ENCODE measurements around the gene UGT2B17. TPM values are rescaled to one million over a fixed set of nuclear protein-coding genes. Genes with fewer than 3 reads are reported as not detected.
"Not testable (repeated sequence)": the region's sequence is repeated elsewhere in the genome, so short reads cannot be mapped to it uniquely, and the experiment has no call there.

UGT2B17 gene
- total and polyA plus RNA-seq, 9 donors: 0.15 to 0.26 (median 0.22) TPM; not detected in 5

DNA sequence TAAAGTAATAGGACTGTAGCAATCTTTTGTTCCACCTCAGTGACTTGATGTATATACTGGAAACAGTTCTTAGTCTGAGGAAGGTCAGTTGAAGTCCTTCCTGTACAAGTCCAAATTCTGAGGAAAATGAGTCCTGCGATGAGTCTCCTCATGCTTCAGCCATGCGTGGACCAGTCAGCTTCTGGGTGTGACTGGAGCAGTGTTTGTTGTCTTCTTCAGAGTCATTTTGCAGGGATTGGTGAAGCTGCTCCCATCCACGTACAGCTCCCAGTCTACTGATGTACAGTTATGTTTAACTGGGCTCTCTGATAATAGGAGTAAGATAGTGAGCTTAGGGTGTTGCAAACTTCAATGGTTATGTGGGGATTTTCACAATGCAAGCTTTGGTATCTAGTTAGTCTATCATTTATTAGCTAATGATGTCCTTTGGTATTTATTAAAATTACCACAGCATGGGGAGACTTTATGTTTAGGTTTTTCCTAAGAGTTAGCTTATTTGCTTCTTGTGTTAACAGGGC, 3.4 kb downstream of the UGT2B17 start:
- H3K27ac ChIP-seq: no peak overlapping the region
- no peaks in the 10 kb centered on the region for H3K36me3 ChIP-seq
- H3K4me1 ChIP-seq (ENCODE audit: insufficient read depth): no peaks in the 10 kb centered on the region
- H3K27me3 ChIP-seq: no peaks in the 10 kb centered on the region
- H3K4me3 ChIP-seq: no peak overlapping the region
- no peak for DNase-seq
- 87 to 92% methylated on average over 3 of the region's 3 CpGs; no CpG with 5 or more reads in 1 of the 3 donors for WGBS, 3 donors
- no peaks in the 10 kb centered on the region for H3K9me3 ChIP-seq
- no peak for TF ChIP-seq POLR2A (IDR thresholded peaks at IDR 0.05)
- TF ChIP-seq, protein P1, sequence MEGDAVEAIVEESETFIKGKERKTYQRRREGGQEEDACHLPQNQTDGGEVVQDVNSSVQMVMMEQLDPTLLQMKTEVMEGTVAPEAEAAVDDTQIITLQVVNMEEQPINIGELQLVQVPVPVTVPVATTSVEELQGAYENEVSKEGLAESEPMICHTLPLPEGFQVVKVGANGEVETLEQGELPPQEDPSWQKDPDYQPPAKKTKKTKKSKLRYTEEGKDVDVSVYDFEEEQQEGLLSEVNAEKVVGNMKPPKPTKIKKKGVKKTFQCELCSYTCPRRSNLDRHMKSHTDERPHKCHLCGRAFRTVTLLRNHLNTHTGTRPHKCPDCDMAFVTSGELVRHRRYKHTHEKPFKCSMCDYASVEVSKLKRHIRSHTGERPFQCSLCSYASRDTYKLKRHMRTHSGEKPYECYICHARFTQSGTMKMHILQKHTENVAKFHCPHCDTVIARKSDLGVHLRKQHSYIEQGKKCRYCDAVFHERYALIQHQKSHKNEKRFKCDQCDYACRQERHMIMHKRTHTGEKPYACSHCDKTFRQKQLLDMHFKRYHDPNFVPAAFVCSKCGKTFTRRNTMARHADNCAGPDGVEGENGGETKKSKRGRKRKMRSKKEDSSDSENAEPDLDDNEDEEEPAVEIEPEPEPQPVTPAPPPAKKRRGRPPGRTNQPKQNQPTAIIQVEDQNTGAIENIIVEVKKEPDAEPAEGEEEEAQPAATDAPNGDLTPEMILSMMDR (IDR thresholded peaks at IDR 0.05): no peak
- intact Hi-C loops (cut with DNase I): no loop called here

DNA sequence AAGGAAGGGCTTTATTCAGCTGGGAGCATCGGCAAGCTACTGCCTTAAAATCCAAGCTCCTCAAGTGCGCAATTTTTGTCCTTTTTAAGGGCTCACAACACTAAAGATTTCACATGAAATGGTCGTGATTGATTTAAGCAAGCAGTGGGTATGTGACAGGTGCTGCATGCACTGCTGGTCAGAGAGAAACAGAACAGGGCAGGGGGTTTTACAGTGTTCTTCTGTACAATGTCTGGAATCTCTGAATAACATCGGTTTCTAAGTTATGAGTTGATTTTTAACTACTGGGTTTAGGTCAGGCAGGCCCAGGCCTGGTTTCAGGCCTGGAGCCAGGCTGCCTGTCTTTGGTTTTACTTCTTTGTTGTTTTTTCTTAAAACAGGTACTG, 6.0 kb downstream of the UGT2B17 start:
- Histone ChIP-seq H3K4me1 (ENCODE audit: insufficient read depth) (no peaks in the 10 kb centered on the region), H3K27ac (no peak overlapping the region)
- 78 to 89% methylated on average over 4 of the region's 4 CpGs; no CpG with 5 or more reads in 1 of the 3 donors for WGBS, 3 donors

DNA sequence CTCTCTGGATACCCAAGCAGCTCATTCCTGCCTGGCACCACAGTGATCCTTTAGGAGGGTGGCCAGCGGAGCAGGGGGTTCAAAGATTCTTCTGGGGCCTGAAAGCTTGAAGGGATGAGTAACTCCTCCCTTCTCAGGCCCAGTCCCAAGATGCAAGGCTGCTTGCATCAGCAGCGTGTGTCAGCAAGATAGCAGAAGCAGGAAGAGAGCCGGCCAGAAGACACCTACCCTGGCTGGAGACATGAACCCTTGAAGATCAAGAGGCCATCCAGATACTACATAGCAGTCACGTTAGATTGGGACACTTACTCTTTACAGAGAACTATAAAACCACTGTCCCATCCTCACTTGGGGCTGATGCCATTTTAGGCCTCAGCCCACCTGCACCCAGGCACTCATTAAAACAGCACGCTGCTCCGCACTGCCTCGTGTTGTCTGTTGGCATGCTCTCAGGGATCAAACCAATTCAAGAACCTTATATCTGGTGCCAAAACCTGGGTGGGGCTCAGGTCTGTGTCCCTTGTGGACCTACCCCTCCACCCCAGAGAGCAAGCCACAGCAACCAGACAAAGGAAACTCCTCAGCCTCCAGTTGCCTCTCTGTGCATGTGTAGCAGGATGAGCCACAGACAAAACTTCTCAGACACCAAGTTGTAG, 6.5 kb downstream of the UGT2B17 start:
- TF ChIP-seq, protein P1 (IDR thresholded peaks at IDR 0.05): no peak
- Histone ChIP-seq H3K27ac (no peak overlapping the region), H3K36me3 (no peaks in the 10 kb centered on the region), H3K9me3 (no peaks in the 10 kb centered on the region), H3K4me1 (ENCODE audit: insufficient read depth) (no peaks in the 10 kb centered on the region), H3K4me3 (no peak overlapping the region), H3K27me3 (no peaks in the 10 kb centered on the region)
- 89 to 97% methylated on average over 6 to 7 of the region's 7 CpGs; no CpG with 5 or more reads in 1 of the 3 donors for WGBS, 3 donors
- DNase-seq: no peak
- intact Hi-C loops (cut with DNase I): loop anchor here in 1 of 4 donors (5.0 kb wide), 1 partner anchor 98 kb away; no protein-coding TSS in a partner anchor

More for the DNA sequence above, 6.0 kb downstream of the UGT2B17 start:
- TF ChIP-seq POLR2A (IDR thresholded peaks at IDR 0.05) (no peak), EP300 (IDR thresholded peaks at IDR 0.05) (no peak)
- TF ChIP-seq, protein P1 (IDR thresholded peaks at IDR 0.05): no peak
- Histone ChIP-seq H3K4me3 (no peak overlapping the region), H3K9me3 (no peaks in the 10 kb centered on the region), H3K27me3 (no peaks in the 10 kb centered on the region), H3K36me3 (no peaks in the 10 kb centered on the region)
- intact Hi-C loops (cut with DNase I): no loop called here
- no peak for DNase-seq

DNA sequence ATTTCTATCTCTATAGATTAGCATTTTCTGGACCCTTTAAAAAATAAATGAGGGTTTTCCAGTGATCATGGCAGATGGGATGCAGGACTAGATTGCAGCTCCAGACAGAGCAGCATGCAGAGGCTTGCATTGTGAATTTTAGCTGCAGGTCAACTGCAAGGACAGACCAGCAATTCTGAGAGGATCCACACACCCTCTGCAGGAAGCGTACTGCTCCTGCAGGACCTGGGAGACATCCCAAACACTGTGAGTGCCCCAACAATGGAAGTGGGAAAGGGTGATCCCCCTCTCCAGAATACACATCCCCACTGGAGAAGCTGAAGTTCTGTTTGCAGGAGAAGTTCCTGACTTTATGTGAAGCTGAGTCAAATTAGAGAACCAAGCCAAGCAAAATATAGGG, 7.1 kb downstream of the UGT2B17 start:
- H3K27ac ChIP-seq; H3K27me3 ChIP-seq; H3K36me3 ChIP-seq; H3K4me3 ChIP-seq; H3K9me3 ChIP-seq; H3K4me1 ChIP-seq (ENCODE audit: insufficient read depth); DNase-seq: not testable (repeated sequence)
- WGBS, 3 donors: 58 to 67% methylated on average over 1 of the region's 1 CpG; no CpG with 5 or more reads in 1 of the 3 donors
- intact Hi-C loops (cut with DNase I): loop anchor here in 1 of 4 donors (5.0 kb wide), 1 partner anchor 98 kb away; no protein-coding TSS in a partner anchor

GRCh38 chr4:68568535-68568934, 7.6 kb downstream of the UGT2B17 start:
- not testable (repeated sequence) for H3K9me3 ChIP-seq; H3K4me3 ChIP-seq; H3K4me1 ChIP-seq (ENCODE audit: insufficient read depth); DNase-seq; H3K27me3 ChIP-seq; H3K36me3 ChIP-seq; H3K27ac ChIP-seq
- WGBS, 3 donors: 35% methylated on average over 4 of the region's 4 CpGs; no CpG with 5 or more reads in 1 of the 3 donors
- intact Hi-C loops (cut with DNase I): loop anchor here in 1 of 4 donors (5.0 kb wide), 1 partner anchor 99 kb away; no protein-coding TSS in a partner anchor

GRCh38 chr4:68566364-68566763, 9.8 kb downstream of the UGT2B17 start:
- intact Hi-C loops (cut with DNase I): loop anchor here in 1 of 4 donors (5.0 kb wide), 1 partner anchor 101 kb away; no protein-coding TSS in a partner anchor
- H3K9me3 ChIP-seq; H3K4me3 ChIP-seq; H3K4me1 ChIP-seq (ENCODE audit: insufficient read depth); DNase-seq; H3K27ac ChIP-seq; H3K36me3 ChIP-seq; H3K27me3 ChIP-seq: not testable (repeated sequence)
- 79 to 82% methylated on average over 1 of the region's 1 CpG; no CpG with 5 or more reads in 1 of the 3 donors for WGBS, 3 donors

DNA sequence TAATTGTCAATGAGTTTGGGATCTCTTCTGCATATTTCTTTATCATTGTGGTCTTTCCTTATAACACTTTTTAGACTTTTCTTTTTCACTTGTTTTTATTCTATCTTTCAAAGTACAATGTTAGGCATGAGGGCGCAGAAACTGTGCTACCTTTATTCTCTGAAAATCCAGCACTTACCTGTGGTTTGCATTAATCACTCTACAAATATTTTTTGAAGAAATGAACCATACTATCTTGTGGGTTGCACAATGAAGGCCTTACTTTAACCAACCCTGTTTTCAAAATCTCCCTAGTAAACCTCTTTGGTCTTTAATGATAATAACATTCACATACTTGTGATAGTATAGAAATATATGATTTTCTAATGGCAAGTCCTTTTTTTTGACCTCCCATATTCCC, 11.0 kb downstream of the UGT2B17 start:
- intact Hi-C loops (cut with DNase I): loop anchor here in 1 of 4 donors (5.0 kb wide), 1 partner anchor 102 kb away; no protein-coding TSS in a partner anchor
- not testable (repeated sequence) for H3K27me3 ChIP-seq; H3K4me3 ChIP-seq; H3K27ac ChIP-seq; H3K9me3 ChIP-seq; H3K36me3 ChIP-seq; DNase-seq; H3K4me1 ChIP-seq (ENCODE audit: insufficient read depth)
- 91 to 94% methylated on average over 1 of the region's 1 CpG; no CpG with 5 or more reads in 1 of the 3 donors for WGBS, 3 donors

- H3K4me3 ChIP-seq; H3K9me3 ChIP-seq; intact Hi-C loops (cut with DNase I); H3K27me3 ChIP-seq; DNase-seq; H3K4me1 ChIP-seq (ENCODE audit: insufficient read depth); H3K27ac ChIP-seq; H3K36me3 ChIP-seq: not testable (repeated sequence)
- WGBS, 3 donors: no CpG with 5 or more reads among the region's 1 CpG
Measured at GRCh38 chr4:68560364-68561070, 15.6 kb downstream of the UGT2B17 start.
